HepG2 (cell line): ENCODE measurements around the gene TMEM204. TPM values are rescaled to one million over a fixed set of nuclear protein-coding genes. Genes with fewer than 3 reads are reported as not detected.

Source experiments
- ATAD3A ChIP-seq: sonication (generic); formaldehyde crosslinking; IDR thresholded peaks from 2 replicates; pipeline ENCODE4 v1.4.0; 2020; ENCODE audit warnings: missing genetic modification reagents
- HOXA7 ChIP-seq: sonication (generic); formaldehyde crosslinking; IDR thresholded peaks from 2 replicates; pipeline ENCODE4 v1.8.1; 2022; ENCODE audit warnings: mild to moderate bottlenecking, missing genetic modification reagents, moderate library complexity
- MBD4 ChIP-seq: IDR thresholded peaks from 2 replicates; pipeline ENCODE4 v1.6.1; 2012; ENCODE audit warnings: low read length, inconsistent platforms, borderline replicate concordance
- MXD1 ChIP-seq: sonication (generic); formaldehyde crosslinking; IDR thresholded peaks from 2 replicates; pipeline ENCODE4 v1.4.0; 2020; ENCODE audit warnings: mild to moderate bottlenecking, missing genetic modification reagents
- MXD4 ChIP-seq: IDR thresholded peaks from 2 replicates; pipeline ENCODE4 v1.6.1; 2016; ENCODE audit warnings: mild to moderate bottlenecking, missing biosample characterization, missing genetic modification reagents
- PLSCR1 ChIP-seq: sonication (generic); formaldehyde crosslinking; IDR thresholded peaks from 2 replicates; pipeline ENCODE4 v1.5.0; 2020; ENCODE audit warnings: missing genetic modification reagents, mild to moderate bottlenecking, borderline replicate concordance
- SIN3B ChIP-seq: fragments of 150-350 bp; IDR thresholded peaks from 2 replicates; pipeline ENCODE4 v1.6.1; 2014; ENCODE audit warnings: low read length
- SP2 ChIP-seq: sonication (generic); formaldehyde crosslinking; IDR thresholded peaks from 2 replicates; pipeline ENCODE4 v1.5.1; 2020; ENCODE audit warnings: mild to moderate bottlenecking, missing genetic modification reagents
- TAF15 ChIP-seq: fragments of 200-400 bp; formaldehyde crosslinking; IDR thresholded peaks from one replicate; pipeline ENCODE4 v1.6.1; 2018; ENCODE audit warnings: mild to moderate bottlenecking, low read depth, low read length; ENCODE audit not compliant: poor library complexity, severe bottlenecking
- UBTF ChIP-seq: sonication (generic); formaldehyde crosslinking; IDR thresholded peaks from 2 replicates; pipeline ENCODE4 v1.4.0; 2020; ENCODE audit warnings: mild to moderate bottlenecking, missing genetic modification reagents
- ZFP91 ChIP-seq: sonication (generic); formaldehyde crosslinking; IDR thresholded peaks from 2 replicates; pipeline ENCODE4 v1.9.0; 2022; ENCODE audit warnings: missing genetic modification reagents, mild to moderate bottlenecking, borderline replicate concordance
- ZNF333 ChIP-seq: sonication (generic); formaldehyde crosslinking; IDR thresholded peaks from 2 replicates; pipeline ENCODE4 v1.4.0; 2020; ENCODE audit warnings: mild to moderate bottlenecking, missing genetic modification reagents, borderline replicate concordance
- ZNF777 ChIP-seq: sonication (generic); formaldehyde crosslinking; IDR thresholded peaks from 2 replicates; pipeline ENCODE4 v1.4.0; 2020; ENCODE audit warnings: missing genetic modification reagents
- ZNF790 ChIP-seq: sonication (generic); formaldehyde crosslinking; IDR thresholded peaks from 2 replicates; pipeline ENCODE4 v1.8.0; 2022; ENCODE audit warnings: missing genetic modification reagents, mild to moderate bottlenecking, borderline replicate concordance
- ZNF792 ChIP-seq: IDR thresholded peaks from 2 replicates; pipeline ENCODE4 v1.6.1; 2016
- polyA plus RNA-seq, 8 experiments: library from polyadenylated mRNA; depleted of rRNA in 3 of 8; stranded (reverse) in 7 of 8; unstranded in 1 of 8; fragments of >200 nt; fragmentation: Illumina TruSeq in 4 of 8; extraction: Trizol in 4 of 8; gene quantifications; 2 replicates each; pipeline versions ENCODE4 v1.2.1 to v1.2.3, GENCODE V29; 2011 to 2016; ENCODE audit warnings: low read depth in 4 of 8, missing spikeins in 1 of 8, mixed read lengths in 1 of 8; ENCODE audit not compliant: insufficient read depth in 1 of 8
- total RNA-seq, 5 experiments: library from RNA; depleted of rRNA; stranded (reverse); fragments of >200 nt; fragmentation: Illumina TruSeq; extraction: Trizol; gene quantifications; 2 replicates each; pipeline ENCODE4 v1.2.3, GENCODE V29; 2016; ENCODE audit warnings: low read depth in 1 of 5
- TF ChIP-seq, protein P1 (sequence below): sonication (generic); formaldehyde crosslinking; IDR thresholded peaks from 2 replicates; pipeline ENCODE4 v1.5.0; 2020; ENCODE audit warnings: missing genetic modification reagents
- TF ChIP-seq, protein P2 (sequence below): sonication (generic); formaldehyde crosslinking; IDR thresholded peaks from 2 replicates; pipeline ENCODE4 v1.8.1; 2022; ENCODE audit warnings: low read depth, mild to moderate bottlenecking, missing genetic modification reagents
- TF ChIP-seq, protein P3 (sequence below): sonication (generic); formaldehyde crosslinking; IDR thresholded peaks from 2 replicates; pipeline ENCODE4 v1.4.0; 2020; ENCODE audit warnings: missing genetic modification reagents, low read depth, mild to moderate bottlenecking, borderline replicate concordance
- TF ChIP-seq, protein P4 (sequence below): sonication (generic); formaldehyde crosslinking; IDR thresholded peaks from 2 replicates; pipeline ENCODE4 v1.8.0; 2022; ENCODE audit warnings: mild to moderate bottlenecking, missing genetic modification reagents, moderate library complexity

TMEM204 gene
- total and polyA plus RNA-seq, 2 of the 13 experiments (the other 11 are each of a cell fraction or from before 2014, with no cell fraction given), result not detected

DNA sequence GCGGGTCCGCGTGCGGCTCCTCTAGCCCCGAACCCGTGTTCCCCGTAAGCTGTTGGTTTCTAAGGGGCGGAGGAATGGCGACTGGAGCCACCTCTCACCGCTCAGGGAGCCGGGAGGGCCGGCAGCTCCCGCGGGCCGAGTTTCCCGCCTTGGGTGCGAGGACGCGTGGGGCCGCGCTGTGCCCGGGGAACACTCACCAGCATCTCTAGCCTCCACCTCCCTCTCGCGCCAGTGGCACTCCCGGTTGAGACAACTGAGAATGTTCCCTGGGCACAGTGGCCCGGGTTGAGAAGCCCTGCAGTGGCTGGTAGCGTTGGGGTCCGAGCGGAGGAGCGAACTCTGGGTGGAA, 39.7 kb upstream of the TMEM204 start (continued):
- TF ChIP-seq ZFP91 (CRISPR knock-in tag), result no peak
- TF ChIP-seq, protein P1, sequence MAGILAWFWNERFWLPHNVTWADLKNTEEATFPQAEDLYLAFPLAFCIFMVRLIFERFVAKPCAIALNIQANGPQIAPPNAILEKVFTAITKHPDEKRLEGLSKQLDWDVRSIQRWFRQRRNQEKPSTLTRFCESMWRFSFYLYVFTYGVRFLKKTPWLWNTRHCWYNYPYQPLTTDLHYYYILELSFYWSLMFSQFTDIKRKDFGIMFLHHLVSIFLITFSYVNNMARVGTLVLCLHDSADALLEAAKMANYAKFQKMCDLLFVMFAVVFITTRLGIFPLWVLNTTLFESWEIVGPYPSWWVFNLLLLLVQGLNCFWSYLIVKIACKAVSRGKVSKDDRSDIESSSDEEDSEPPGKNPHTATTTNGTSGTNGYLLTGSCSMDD, result no peak
- TF ChIP-seq ATAD3A (CRISPR knock-in tag), result no peak
- peak; percentile 12; the same call in 1 of the 2 replicates for TF ChIP-seq ZNF777 (CRISPR knock-in tag)
- 0 out of 2 replicates have a peak, but pooled peaks have one; percentile 25 for TF ChIP-seq UBTF (CRISPR knock-in tag)
- no peak for TF ChIP-seq HOXA7 (CRISPR knock-in tag)
- TF ChIP-seq ZNF333 (CRISPR knock-in tag), result 0 out of 2 replicates have a peak, but pooled peaks have one; percentile 10
- TF ChIP-seq, protein P2, sequence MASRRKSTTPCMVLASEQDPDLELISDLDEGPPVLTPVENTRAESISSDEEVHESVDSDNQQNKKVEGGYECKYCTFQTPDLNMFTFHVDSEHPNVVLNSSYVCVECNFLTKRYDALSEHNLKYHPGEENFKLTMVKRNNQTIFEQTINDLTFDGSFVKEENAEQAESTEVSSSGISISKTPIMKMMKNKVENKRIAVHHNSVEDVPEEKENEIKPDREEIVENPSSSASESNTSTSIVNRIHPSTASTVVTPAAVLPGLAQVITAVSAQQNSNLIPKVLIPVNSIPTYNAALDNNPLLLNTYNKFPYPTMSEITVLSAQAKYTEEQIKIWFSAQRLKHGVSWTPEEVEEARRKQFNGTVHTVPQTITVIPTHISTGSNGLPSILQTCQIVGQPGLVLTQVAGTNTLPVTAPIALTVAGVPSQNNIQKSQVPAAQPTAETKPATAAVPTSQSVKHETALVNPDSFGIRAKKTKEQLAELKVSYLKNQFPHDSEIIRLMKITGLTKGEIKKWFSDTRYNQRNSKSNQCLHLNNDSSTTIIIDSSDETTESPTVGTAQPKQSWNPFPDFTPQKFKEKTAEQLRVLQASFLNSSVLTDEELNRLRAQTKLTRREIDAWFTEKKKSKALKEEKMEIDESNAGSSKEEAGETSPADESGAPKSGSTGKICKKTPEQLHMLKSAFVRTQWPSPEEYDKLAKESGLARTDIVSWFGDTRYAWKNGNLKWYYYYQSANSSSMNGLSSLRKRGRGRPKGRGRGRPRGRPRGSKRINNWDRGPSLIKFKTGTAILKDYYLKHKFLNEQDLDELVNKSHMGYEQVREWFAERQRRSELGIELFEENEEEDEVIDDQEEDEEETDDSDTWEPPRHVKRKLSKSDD, result no peak
- TF ChIP-seq MXD4 (CRISPR knock-in tag), result no peak
- TF ChIP-seq MBD4, result no peak
- TF ChIP-seq SIN3B, result no peak
- peak; percentile 20; the same call in 1 of the 2 replicates for TF ChIP-seq ZNF790
- TF ChIP-seq PLSCR1 (CRISPR knock-in tag), result no peak
- no peak for TF ChIP-seq SP2
- TF ChIP-seq ZNF792 (CRISPR knock-in tag), result no peak
- TF ChIP-seq MXD1 (CRISPR knock-in tag), result 0 out of 2 replicates have a peak, but pooled peaks have one; percentile 42
- TF ChIP-seq, protein P3, sequence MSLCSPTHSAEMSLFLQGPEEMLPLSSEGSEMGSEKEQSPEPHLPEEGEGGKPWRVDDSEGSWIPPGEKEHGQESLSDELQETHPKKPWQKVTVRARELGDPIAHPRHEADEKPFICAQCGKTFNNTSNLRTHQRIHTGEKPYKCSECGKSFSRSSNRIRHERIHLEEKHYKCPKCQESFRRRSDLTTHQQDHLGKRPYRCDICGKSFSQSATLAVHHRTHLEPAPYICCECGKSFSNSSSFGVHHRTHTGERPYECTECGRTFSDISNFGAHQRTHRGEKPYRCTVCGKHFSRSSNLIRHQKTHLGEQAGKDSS, result no peak
- no peak for TF ChIP-seq TAF15
- TF ChIP-seq, protein P4, sequence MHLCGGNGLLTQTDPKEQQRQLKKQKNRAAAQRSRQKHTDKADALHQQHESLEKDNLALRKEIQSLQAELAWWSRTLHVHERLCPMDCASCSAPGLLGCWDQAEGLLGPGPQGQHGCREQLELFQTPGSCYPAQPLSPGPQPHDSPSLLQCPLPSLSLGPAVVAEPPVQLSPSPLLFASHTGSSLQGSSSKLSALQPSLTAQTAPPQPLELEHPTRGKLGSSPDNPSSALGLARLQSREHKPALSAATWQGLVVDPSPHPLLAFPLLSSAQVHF (CRISPR knock-in tag), result no peak
